SK-N-SH treated with all-trans-retinoic acid at 6 μM for 48 hours (cell line): ENCODE data around the gene CCDC88C.

Source experiments
- ATAC-seq: fragments of 200-7000 bp; cut with Tn5 transposase; 3 replicates; pipeline ENCODE4 v1.9.1; 2020; ENCODE audit warnings: mild to moderate bottlenecking, moderate library complexity
- ARNTL ChIP-seq: fragments of 450-650 bp; formaldehyde crosslinking; IDR thresholded peaks from 2 replicates; pipeline ENCODE4 v1.5.0; 2020; ENCODE audit warnings: low read depth, mild to moderate bottlenecking, moderate library complexity, borderline replicate concordance
- BACH2 ChIP-seq: fragments of 250-450 bp; sonication (Bioruptor Pico); IDR thresholded peaks from 2 replicates; pipeline ENCODE4 v1.9.0; 2021; ENCODE audit warnings: mild to moderate bottlenecking, borderline replicate concordance
- CSDC2 ChIP-seq: fragments of 250-450 bp; sonication (Bioruptor Pico); IDR thresholded peaks from 2 replicates; pipeline ENCODE4 v1.5.0; 2020; ENCODE audit warnings: mild to moderate bottlenecking, moderate library complexity
- ESRRG ChIP-seq: fragments of 250-450 bp; sonication (Bioruptor Pico); IDR thresholded peaks from 2 replicates; pipeline ENCODE4 v1.6.1; 2021; ENCODE audit warnings: mild to moderate bottlenecking
- ISL1 ChIP-seq: fragments of 250-450 bp; sonication (Bioruptor Pico); IDR thresholded peaks from 2 replicates; pipeline ENCODE4 v2.1.2; 2022; ENCODE audit warnings: mild to moderate bottlenecking, moderate library complexity
- OSR1 ChIP-seq: fragments of 250-450 bp; sonication (Bioruptor Pico); IDR thresholded peaks from 2 replicates; pipeline ENCODE4 v1.8.0; 2022; ENCODE audit warnings: moderate library complexity, mild to moderate bottlenecking, inconsistent platforms
- PPARA ChIP-seq: fragments of 250-450 bp; sonication (Bioruptor Pico); IDR thresholded peaks from 2 replicates; pipeline ENCODE4 v1.5.0; 2020; ENCODE audit warnings: mild to moderate bottlenecking, borderline replicate concordance
- RARB ChIP-seq: fragments of 250-450 bp; sonication (Bioruptor Pico); IDR thresholded peaks from 2 replicates; pipeline ENCODE4 v1.8.0; 2021; ENCODE audit warnings: mild to moderate bottlenecking, moderate library complexity
- SNAI2 ChIP-seq: fragments of 250-450 bp; sonication (Bioruptor Pico); IDR thresholded peaks from 2 replicates; pipeline ENCODE4 v1.5.0; 2020; ENCODE audit warnings: mild to moderate bottlenecking, moderate library complexity
- TCF4 ChIP-seq: fragments of 250-450 bp; sonication (Bioruptor Pico); IDR thresholded peaks from 2 replicates; pipeline ENCODE4 v1.8.0; 2021; ENCODE audit warnings: mild to moderate bottlenecking, moderate library complexity, borderline replicate concordance
- TOX ChIP-seq: fragments of 250-450 bp; sonication (Bioruptor Pico); IDR thresholded peaks from 2 replicates; pipeline ENCODE4 v1.8.0; 2021; ENCODE audit warnings: mild to moderate bottlenecking, moderate library complexity, borderline replicate concordance
- ZC3H10 ChIP-seq: fragments of 250-450 bp; sonication (Bioruptor Pico); IDR thresholded peaks from 2 replicates; pipeline ENCODE4 v1.5.1; 2021; ENCODE audit warnings: mild to moderate bottlenecking, moderate library complexity
- ZFP3 ChIP-seq: fragments of 250-450 bp; sonication (Bioruptor Pico); IDR thresholded peaks from 2 replicates; pipeline ENCODE4 v1.5.0; 2020; ENCODE audit warnings: mild to moderate bottlenecking, moderate library complexity
- ZFP30 ChIP-seq: fragments of 450-650 bp; formaldehyde crosslinking; IDR thresholded peaks from 2 replicates; pipeline ENCODE4 v1.5.0; 2022; ENCODE audit warnings: mild to moderate bottlenecking, moderate library complexity
- ZNF565 ChIP-seq: fragments of 450-650 bp; formaldehyde crosslinking; conservative IDR thresholded peaks from 2 replicates; pipeline ENCODE4 v1.5.0; 2020; ENCODE audit warnings: low read depth, mild to moderate bottlenecking, moderate library complexity
- ZNF70 ChIP-seq: fragments of 450-650 bp; formaldehyde crosslinking; IDR thresholded peaks from 2 replicates; pipeline ENCODE4 v1.5.0; 2020; ENCODE audit warnings: mild to moderate bottlenecking, moderate library complexity
- ZNF8 ChIP-seq: fragments of 450-650 bp; formaldehyde crosslinking; IDR thresholded peaks from 2 replicates; pipeline ENCODE4 v1.5.0; 2020; ENCODE audit warnings: mild to moderate bottlenecking, moderate library complexity
- TF ChIP-seq, protein P1 (sequence below): fragments of 250-450 bp; sonication (Bioruptor Pico); IDR thresholded peaks from 2 replicates; pipeline ENCODE4 v1.8.0; 2020; ENCODE audit warnings: mild to moderate bottlenecking, moderate library complexity, borderline replicate concordance
- TF ChIP-seq, protein P2 (sequence below): fragments of 250-450 bp; sonication (Bioruptor Pico); IDR thresholded peaks from 2 replicates; pipeline ENCODE4 v1.5.1; 2020; ENCODE audit warnings: low read depth, mild to moderate bottlenecking, moderate library complexity
- TF ChIP-seq, protein P3 (sequence below): fragments of 250-450 bp; sonication (Bioruptor Pico); IDR thresholded peaks from 2 replicates; pipeline ENCODE4 v1.5.1; 2021; ENCODE audit warnings: mild to moderate bottlenecking, moderate library complexity
- TF ChIP-seq, protein P4 (sequence below): fragments of 250-450 bp; sonication (Bioruptor Pico); IDR thresholded peaks from 2 replicates; pipeline ENCODE4 v1.5.0; 2020; ENCODE audit warnings: mild to moderate bottlenecking, moderate library complexity

Gene CCDC88C

DNA sequence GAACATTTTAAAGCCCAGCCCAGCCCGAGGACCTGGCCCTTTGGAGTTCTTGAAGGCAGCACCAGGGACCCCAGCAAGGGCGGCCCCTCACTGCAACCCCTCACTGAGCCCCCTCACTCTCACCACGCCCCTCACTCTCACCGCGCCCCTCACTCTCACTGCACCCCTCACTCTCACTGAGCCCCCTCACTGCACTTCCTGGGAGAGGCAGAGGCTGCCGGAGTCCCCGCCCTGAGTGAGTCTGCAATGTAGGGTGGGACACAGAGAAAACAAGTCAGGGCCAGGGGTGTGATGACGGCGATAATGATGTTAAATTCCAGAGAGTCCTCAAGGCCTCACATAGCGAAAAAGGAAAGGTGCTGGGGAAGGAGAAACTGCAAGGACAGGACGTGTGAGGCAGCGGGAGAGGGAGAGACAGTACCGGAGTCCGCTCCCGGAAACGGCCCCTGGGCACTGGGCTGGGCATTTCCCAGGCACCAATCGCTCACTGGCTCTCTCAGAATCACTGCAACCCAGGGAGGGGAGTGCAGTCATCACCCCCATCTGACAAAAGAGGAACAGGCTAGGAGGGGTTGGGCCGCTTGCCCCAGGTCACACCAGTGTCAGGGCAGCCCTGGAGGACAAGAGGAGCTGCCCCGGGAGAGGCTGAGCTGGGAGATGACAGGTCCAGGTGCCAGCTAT is 24.9 kb downstream of the CCDC88C start:
- no peak for TF ChIP-seq ZNF70 (CRISPR knock-in tag)
- TF ChIP-seq, protein P1, sequence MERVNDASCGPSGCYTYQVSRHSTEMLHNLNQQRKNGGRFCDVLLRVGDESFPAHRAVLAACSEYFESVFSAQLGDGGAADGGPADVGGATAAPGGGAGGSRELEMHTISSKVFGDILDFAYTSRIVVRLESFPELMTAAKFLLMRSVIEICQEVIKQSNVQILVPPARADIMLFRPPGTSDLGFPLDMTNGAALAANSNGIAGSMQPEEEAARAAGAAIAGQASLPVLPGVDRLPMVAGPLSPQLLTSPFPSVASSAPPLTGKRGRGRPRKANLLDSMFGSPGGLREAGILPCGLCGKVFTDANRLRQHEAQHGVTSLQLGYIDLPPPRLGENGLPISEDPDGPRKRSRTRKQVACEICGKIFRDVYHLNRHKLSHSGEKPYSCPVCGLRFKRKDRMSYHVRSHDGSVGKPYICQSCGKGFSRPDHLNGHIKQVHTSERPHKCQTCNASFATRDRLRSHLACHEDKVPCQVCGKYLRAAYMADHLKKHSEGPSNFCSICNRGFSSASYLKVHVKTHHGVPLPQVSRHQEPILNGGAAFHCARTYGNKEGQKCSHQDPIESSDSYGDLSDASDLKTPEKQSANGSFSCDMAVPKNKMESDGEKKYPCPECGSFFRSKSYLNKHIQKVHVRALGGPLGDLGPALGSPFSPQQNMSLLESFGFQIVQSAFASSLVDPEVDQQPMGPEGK: no peak
- no peak for TF ChIP-seq ZNF8
- TF ChIP-seq, protein P2, sequence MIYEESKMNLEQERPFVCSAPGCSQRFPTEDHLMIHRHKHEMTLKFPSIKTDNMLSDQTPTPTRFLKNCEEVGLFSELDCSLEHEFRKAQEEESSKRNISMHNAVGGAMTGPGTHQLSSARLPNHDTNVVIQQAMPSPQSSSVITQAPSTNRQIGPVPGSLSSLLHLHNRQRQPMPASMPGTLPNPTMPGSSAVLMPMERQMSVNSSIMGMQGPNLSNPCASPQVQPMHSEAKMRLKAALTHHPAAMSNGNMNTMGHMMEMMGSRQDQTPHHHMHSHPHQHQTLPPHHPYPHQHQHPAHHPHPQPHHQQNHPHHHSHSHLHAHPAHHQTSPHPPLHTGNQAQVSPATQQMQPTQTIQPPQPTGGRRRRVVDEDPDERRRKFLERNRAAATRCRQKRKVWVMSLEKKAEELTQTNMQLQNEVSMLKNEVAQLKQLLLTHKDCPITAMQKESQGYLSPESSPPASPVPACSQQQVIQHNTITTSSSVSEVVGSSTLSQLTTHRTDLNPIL: no peak
- no peak for TF ChIP-seq ARNTL (CRISPR knock-in tag)
- TF ChIP-seq BACH2: no peak
- no peak for TF ChIP-seq ZC3H10
- no peak for TF ChIP-seq RARB
- no peak for TF ChIP-seq TCF4
- TF ChIP-seq ESRRG: no peak
- no peak for TF ChIP-seq PPARA (CRISPR knock-in tag)
- TF ChIP-seq, protein P3, sequence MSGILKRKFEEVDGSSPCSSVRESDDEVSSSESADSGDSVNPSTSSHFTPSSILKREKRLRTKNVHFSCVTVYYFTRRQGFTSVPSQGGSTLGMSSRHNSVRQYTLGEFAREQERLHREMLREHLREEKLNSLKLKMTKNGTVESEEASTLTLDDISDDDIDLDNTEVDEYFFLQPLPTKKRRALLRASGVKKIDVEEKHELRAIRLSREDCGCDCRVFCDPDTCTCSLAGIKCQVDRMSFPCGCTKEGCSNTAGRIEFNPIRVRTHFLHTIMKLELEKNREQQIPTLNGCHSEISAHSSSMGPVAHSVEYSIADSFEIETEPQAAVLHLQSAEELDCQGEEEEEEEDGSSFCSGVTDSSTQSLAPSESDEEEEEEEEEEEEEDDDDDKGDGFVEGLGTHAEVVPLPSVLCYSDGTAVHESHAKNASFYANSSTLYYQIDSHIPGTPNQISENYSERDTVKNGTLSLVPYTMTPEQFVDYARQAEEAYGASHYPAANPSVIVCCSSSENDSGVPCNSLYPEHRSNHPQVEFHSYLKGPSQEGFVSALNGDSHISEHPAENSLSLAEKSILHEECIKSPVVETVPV (CRISPR knock-in tag): no peak
- TF ChIP-seq ZFP30 (CRISPR knock-in tag): no peak
- TF ChIP-seq, protein P4, sequence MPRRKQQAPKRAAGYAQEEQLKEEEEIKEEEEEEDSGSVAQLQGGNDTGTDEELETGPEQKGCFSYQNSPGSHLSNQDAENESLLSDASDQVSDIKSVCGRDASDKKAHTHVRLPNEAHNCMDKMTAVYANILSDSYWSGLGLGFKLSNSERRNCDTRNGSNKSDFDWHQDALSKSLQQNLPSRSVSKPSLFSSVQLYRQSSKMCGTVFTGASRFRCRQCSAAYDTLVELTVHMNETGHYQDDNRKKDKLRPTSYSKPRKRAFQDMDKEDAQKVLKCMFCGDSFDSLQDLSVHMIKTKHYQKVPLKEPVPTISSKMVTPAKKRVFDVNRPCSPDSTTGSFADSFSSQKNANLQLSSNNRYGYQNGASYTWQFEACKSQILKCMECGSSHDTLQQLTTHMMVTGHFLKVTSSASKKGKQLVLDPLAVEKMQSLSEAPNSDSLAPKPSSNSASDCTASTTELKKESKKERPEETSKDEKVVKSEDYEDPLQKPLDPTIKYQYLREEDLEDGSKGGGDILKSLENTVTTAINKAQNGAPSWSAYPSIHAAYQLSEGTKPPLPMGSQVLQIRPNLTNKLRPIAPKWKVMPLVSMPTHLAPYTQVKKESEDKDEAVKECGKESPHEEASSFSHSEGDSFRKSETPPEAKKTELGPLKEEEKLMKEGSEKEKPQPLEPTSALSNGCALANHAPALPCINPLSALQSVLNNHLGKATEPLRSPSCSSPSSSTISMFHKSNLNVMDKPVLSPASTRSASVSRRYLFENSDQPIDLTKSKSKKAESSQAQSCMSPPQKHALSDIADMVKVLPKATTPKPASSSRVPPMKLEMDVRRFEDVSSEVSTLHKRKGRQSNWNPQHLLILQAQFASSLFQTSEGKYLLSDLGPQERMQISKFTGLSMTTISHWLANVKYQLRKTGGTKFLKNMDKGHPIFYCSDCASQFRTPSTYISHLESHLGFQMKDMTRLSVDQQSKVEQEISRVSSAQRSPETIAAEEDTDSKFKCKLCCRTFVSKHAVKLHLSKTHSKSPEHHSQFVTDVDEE (CRISPR knock-in tag): no peak
- no peak for TF ChIP-seq CSDC2
- no peak for TF ChIP-seq ISL1 (CRISPR knock-in tag)
- ATAC-seq: no peak

DNA sequence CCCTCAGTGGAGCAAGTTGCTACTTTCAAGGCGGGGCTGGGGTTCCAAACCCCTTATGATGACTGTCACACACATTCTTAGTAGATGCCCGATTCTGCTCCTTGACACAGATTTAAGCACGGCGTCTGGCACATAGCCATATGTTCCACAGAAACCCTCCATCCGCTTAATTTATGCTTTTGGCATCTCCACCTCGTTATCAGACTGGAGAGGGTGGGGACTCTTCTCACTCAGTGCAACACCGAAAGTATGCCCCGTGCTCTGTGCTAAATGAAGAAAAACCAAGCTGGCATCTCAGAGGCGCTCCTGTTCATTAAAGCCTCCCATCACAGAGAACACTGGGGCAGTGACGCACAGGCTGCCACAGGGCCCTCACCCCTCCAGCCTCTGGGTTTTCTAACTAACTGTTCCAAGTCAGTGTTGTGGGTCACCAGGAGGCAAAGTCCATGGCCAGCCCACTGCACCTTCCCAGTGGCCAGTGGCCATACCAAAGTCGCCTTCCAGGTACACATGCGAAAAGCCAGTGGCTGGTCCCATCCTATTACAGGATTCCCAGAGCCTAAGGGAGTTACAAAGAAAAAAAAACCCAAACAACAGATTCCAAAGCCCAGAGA is 27.3 kb downstream of the CCDC88C start:
- TF ChIP-seq, protein P2: no peak
- TF ChIP-seq CSDC2 (no peak), ISL1 (CRISPR knock-in tag) (no peak), ZFP30 (CRISPR knock-in tag) (no peak), ESRRG (no peak), ZNF565 (CRISPR knock-in tag) (no peak), ZFP3 (no peak), ARNTL (CRISPR knock-in tag) (no peak)
- TF ChIP-seq, protein P1: no peak
- no peak for ATAC-seq

DNA sequence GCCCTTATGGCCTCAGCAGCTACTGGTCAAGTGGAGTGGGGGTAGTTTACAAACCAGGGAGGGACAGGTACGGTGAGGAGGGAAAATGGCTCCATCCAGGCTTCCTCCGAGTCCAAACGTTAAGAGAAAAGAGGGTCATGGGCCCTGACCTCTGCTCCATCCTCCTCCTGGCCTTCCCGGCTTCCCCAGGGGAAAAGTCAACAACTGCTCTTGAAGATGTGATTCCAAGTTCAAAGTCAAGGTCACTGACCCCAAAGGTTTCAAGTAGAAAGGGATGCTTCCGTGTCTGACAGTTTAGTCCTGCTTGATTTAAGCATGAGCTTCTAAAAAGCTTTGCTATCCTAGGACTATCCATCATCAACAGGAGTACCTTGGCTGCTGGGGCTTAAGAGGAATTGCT is 28.5 kb downstream of the CCDC88C start:
- TF ChIP-seq CSDC2: no peak
- TF ChIP-seq ZNF565 (CRISPR knock-in tag): no peak
- no peak for TF ChIP-seq ZNF8
- no peak for TF ChIP-seq TOX (CRISPR knock-in tag)
- no peak for TF ChIP-seq ZFP3
- no peak for TF ChIP-seq OSR1 (CRISPR knock-in tag)
- TF ChIP-seq ARNTL (CRISPR knock-in tag): no peak
- no peak for TF ChIP-seq SNAI2 (CRISPR knock-in tag)
- no peak for TF ChIP-seq BACH2
- no peak for TF ChIP-seq ZFP30 (CRISPR knock-in tag)
- TF ChIP-seq, protein P1: no peak
- no peak for TF ChIP-seq ISL1 (CRISPR knock-in tag)
- TF ChIP-seq, protein P3 (CRISPR knock-in tag): no peak
- ATAC-seq: no peak
